Measurements from ENCODE around the gene FGF8. TPM values are rescaled to one million over a fixed set of nuclear protein-coding genes. Genes with fewer than 3 reads are reported as not detected.
A peak's percentile ranks its signal among the peaks of the same experiment; 100 is the strongest.
"Not testable (repeated sequence)": the region's sequence is repeated elsewhere in the genome, so short reads cannot be mapped to it uniquely, and the experiment has no call there.

Gene FGF8
- polyA plus RNA-seq (2013, experiment 1 of 2; ENCODE audit: insufficient read length) = not detected
- polyA plus RNA-seq (2013, experiment 2 of 2; ENCODE audit: insufficient read length) = not detected

DNA sequence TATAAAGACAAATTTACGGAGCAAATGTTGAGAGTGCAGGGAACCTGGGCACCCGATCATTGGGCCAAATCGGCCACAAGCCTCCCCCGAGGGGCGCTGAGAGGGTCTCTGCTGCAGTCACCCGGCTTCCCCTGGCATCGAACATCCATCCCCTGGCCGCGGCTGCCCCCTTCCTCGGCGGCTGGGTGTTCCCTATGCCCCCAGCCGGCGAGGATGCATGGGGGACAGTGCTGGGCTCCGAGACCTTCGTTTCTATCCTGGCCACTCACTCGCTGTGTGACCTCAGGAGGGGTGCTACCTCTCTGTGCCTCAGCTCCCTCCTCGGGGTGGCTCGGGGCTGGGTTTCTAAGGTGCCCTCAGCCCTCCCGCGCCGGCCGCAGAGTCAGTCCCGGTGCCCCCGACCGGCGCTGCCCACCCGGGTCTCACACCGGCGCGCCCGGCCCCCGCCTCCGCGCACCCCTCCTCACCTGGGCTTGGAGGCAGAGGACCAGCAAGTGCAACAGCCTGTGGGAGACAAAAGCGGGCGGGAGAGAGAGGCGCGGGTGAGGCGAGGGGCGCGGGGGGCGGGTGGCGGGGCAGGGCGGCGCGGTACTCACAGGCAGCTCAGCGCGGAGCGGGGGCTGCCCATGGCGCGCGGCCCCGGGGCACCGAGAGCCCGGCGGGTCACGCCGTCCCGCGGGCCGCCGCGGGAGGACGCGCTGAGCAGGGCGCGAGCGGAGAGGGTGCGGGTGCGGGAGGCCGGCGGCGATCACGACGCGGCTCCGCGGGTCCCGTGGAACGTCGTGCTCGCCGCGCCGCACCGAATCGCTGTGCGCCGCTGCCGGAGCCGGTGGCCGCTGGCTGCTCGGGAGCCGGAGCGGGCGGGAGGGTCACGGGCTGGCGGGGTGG lies at the start of gene FGF8:
Gene FGF8, minus strand, starts transcription at position 842 of the 888 bp plus-strand sequence. Its CDS starts 214 bp downstream, at position 628.
- no peak for DNase-seq

DNA sequence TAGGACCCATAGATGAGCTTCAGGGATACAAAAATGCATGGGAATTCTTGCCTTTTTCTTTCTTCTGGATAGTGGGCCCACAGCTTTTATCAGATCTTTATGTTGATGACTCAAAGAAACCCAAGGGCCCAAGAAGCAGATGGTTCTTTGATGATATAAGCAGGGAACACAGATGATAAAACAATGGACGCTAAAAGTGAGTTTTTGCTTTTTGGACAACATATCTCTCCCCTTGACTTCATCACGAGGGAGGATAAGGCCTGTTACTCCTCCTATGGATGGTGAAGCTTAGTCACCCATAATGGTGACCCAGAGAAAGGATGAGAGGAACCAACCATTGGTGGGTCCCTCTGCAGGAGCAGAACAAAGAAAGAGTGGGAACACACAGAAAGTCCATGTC lies 48.8 kb upstream of the FGF8 start:
- DNase-seq = no peak

DNA sequence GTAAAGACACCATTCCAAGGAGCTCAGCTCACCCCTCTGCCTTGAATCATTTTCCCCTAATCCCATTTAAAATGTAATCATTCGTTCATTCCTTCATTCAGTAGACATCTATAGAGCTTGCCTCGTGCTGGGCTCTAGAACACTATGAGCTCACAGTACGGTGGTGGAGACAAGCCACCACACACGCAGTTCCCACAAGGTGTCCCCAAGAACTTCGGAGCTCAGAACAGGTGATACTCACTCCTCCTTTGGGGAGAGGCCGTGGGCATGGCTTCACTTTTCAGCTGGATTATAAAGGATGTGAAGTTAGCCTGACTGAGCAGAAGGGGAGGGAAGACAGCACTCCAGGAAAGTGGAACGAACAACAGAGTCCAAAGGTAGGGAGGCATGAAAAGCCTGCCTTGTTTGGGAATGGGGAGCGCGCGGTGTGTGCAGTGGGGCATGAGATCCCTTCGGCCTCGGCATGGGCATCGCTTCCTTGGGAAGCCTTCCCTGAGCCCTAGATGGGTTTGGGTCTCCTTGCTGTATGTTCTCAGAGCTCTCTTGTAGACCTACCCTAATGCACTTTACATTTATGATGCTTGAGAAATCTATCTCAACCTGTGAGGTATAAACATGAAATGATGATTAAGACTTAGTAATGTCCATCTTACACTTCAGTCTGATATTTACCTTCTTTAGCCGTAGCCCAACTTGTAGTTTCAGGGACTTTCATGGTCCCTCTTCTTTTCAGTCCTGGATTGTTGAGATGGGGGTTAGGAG lies 43.1 kb upstream of the FGF8 start:
- no peak for DNase-seq

DNA sequence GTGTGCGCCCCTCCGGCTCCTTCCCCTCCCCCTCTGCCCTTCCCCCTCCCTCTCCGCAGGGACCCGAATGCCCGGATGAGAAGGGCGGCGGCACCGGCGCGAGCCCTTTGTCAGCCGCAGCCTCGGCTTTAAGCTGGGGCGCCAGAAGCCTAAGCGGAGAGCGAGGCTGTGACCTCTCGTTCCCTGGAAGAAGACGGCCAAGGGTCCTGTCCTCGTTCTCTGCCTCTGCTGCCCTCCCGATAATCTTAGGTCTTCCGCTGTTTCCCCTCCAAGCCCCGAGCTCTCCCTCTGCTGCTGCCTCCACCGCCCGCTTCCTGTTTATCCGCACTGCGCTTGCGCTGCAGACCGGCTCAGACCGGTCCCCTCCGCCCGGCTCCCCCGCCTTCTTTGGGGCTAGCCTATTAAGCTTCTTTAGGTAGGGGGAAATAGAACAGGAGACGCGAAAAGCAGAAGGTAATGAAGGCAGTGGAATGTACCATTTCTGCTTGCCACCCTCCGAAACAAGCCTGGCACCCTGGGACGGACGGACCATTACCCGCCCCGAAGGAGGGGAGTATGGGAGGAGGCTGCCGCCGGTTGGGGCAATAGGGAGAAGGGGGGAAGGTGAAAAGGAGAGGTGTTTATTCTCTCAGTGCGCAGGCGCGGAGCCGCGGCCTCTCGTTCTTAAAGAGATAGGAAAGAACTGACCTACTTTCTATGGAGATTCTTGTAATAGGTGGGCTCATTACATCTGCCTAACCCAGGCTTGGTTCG lies 42.4 kb upstream of the FGF8 start, which contains the start of gene OGA:
Gene OGA, minus strand, starts transcription at position 326 of the 753 bp plus-strand sequence. CDS start 422 bp downstream, outside the sequence.
- DNase-seq = peak; percentile 100

GRCh38 chr10:101817337-101818118 lies 41.6 kb upstream of the FGF8 start:
- peak; percentile 95 for DNase-seq

GRCh38 chr10:101816913-101817336 lies 41.0 kb upstream of the FGF8 start:
- no peak for DNase-seq

GRCh38 chr10:101816376-101816775 lies 40.5 kb upstream of the FGF8 start:
- no peak for DNase-seq

- DNase-seq = peak; percentile 22
These were observed 38.7 kb upstream of the FGF8 start for GRCh38 chr10:101814466-101815071.

DNA sequence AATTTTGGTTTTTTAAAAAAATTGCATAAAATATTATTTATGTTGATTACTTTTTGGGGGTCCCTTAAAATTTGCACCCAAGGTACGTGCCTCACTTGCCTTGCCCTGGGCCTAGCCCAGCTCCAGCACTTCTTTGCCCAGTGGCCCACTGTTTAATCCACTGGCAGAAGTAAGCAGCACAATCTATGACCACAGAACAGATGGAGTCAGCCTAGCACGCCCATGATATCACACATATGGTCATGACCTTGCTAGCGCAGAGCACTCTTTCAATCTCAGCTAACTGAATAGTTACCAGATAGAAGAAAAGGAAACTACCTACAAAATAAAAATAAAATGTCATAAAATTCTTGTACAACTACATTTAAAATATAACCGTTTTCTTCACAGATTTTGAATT lies 36.7 kb upstream of the FGF8 start:
- no peak for DNase-seq

DNA sequence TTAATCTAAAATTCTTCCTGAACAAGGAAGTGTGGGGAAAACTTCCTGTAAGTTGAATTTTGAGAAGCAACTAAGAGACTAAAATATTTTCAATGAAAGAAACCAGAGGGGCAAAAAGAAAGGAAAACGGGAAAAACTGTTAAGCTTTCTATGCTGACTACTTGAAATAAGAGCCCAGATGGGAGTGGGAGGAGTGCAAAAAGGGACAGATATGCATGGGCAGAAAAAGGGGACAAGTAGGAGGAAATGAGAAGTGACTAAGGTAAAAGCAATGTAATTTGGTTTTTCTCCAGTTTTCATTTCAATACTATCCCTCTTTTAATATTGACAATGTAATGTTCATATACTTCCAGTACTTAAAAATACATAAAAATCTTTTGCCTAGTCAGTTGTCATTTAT lies 31.2 kb upstream of the FGF8 start:
- no peak for DNase-seq

- no peak for DNase-seq
These were observed 27.6 kb upstream of the FGF8 start for GRCh38 chr10:101803511-101803910.

- no peak for DNase-seq
These were observed 21.6 kb upstream of the FGF8 start for GRCh38 chr10:101797403-101798059.

DNA sequence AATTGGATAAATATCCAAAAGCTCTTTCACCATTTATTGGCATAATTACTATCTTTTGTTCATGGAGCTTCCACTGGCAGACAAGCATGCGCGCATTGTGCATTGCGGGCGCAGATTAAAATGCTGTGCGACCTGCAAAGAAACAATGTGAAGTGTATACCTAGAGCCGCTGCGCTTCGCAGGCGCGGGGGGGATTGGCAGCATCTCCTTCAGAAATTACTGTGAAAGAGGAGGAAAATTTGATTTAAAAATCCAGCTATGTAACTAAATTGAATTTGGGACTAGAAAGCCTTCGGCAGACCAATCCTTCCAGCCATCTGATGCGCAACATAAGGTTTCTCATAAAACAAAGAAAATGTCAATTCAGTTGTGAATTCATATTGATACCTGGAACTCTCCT lies 17.6 kb upstream of the FGF8 start:
- no peak for DNase-seq

DNA sequence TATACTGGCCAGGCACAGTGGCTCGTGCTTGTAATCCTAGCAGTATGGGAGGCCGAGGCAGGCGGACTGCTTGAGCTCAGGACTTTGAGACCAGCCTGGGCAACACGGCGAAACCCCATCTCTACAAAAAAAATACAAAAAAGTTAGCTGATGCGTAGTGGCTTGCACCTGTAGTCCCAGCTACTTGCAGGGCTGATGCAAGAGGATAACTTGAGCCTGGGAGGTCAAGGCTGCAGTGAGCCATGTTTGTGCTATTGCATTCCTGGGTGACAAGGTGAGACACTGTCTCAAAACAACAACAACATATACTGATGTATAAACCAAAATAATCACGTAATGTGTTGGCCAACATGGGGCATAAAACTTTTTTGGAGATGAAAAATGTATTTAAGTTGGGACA lies 13.8 kb upstream of the FGF8 start:
- DNase-seq = no peak

- not testable (repeated sequence) for DNase-seq
These were observed 13.3 kb upstream of the FGF8 start for GRCh38 chr10:101789231-101789630.

DNA sequence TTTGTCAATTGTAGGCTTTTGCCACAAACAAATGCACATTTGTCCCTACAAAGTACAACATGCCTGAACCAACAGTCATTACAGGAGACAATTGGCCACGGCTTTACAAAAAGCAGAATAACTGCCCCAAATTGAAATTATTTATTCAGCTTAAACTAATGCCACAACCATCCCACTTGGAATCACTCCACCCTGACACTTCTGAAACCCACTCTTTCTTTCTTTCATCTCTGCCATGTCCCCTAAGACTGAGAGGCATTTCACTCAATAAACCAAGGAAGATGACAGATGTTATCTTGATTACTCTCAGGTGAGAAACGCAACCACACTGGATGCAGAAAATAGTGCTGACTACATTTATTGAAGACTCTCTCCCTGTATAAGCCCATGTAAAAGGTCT lies 9.9 kb upstream of the FGF8 start:
- no peak for DNase-seq

DNA sequence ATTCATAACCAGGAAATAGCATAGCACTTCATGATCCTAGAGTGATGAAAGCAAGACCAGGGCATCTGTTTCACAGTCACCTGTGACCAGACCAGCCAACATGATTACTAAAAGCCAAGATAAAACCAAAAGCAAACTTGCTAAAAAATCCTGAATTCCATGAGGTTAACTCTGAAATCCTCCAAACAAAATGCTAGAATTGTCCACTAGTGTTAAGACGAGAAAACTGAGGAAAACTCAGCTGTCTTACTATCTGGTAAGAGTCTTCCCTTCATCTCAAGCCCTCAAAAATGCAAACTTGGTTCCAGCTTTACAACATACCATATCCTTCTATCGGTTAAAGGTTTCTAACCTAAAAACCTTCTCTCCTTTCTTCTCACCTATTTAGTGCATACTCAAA lies 8.6 kb upstream of the FGF8 start:
- no peak for DNase-seq

- DNase-seq = no peak
These were observed 7.8 kb upstream of the FGF8 start for GRCh38 chr10:101783736-101784118.

GRCh38 chr10:101782811-101783735 lies 7.2 kb upstream of the FGF8 start, which contains the start of gene NPM3:
TSS of gene NPM3 (minus strand) at chr10:101783446. CDS start at chr10:101783390, 56 bp downstream.
- DNase-seq = peak; percentile 75

Data from fibroblast of skin of abdomen (primary cell).